ENCODE measurements around the gene PLCL1. TPM values are rescaled to one million over a fixed set of nuclear protein-coding genes. Genes with fewer than 3 reads are reported as not detected.

PLCL1 gene
- total RNA-seq, 2 experiments from 2014 or later = 0.17 to 0.23 TPM

- CTCF ChIA-PET = no interaction called here
- POLR2A ChIA-PET = no interaction called here
These were observed 44.2 kb downstream of the PLCL1 start for GRCh38 chr2:197848602-197849001.

- ChIA-PET POLR2A (no interaction called here), CTCF (no interaction called here)
These were observed 46.6 kb downstream of the PLCL1 start for GRCh38 chr2:197850882-197851450.

GRCh38 chr2:197851451-197851850 lies 47.1 kb downstream of the PLCL1 start:
- ChIA-PET POLR2A (no interaction called here), CTCF (no interaction called here)

GRCh38 chr2:197852108-197852507 lies 47.7 kb downstream of the PLCL1 start:
- ChIA-PET CTCF (no interaction called here), POLR2A (no interaction called here)

- ChIA-PET CTCF (no interaction called here), POLR2A (no interaction called here)
These were observed 49.2 kb downstream of the PLCL1 start for GRCh38 chr2:197853549-197853948.

- ChIA-PET POLR2A (no interaction called here), CTCF (interaction anchor here (1.2 kb wide), 1 partner anchor 15 kb away, joined by 3 read pairs; no protein-coding TSS in a partner anchor)
These were observed 53.2 kb downstream of the PLCL1 start for GRCh38 chr2:197857476-197858107.

- ChIA-PET POLR2A (no interaction called here), CTCF (interaction anchor here (0.6 kb wide), 1 partner anchor 44 kb away, joined by 3 read pairs; no protein-coding TSS in a partner anchor)
These were observed 54.3 kb downstream of the PLCL1 start for GRCh38 chr2:197858607-197859140.

GRCh38 chr2:197862246-197862955 lies 58.0 kb downstream of the PLCL1 start:
- ChIA-PET POLR2A (no interaction called here), CTCF (no interaction called here)

- ChIA-PET CTCF (no interaction called here), POLR2A (no interaction called here)
These were observed 59.4 kb downstream of the PLCL1 start for GRCh38 chr2:197863744-197864143.

GRCh38 chr2:197866455-197866854 lies 62.1 kb downstream of the PLCL1 start:
- ChIA-PET POLR2A (no interaction called here), CTCF (no interaction called here)

- ChIA-PET POLR2A (no interaction called here), CTCF (no interaction called here)
These were observed 62.6 kb downstream of the PLCL1 start for GRCh38 chr2:197867033-197867432.

- POLR2A ChIA-PET = no interaction called here
- CTCF ChIA-PET = no interaction called here
These were observed 63.2 kb downstream of the PLCL1 start for GRCh38 chr2:197867624-197868023.

- POLR2A ChIA-PET = no interaction called here
These were observed 63.8 kb downstream of the PLCL1 start for GRCh38 chr2:197868206-197868605.

GRCh38 chr2:197869041-197869440 lies 64.6 kb downstream of the PLCL1 start:
- ChIA-PET CTCF (no interaction called here), POLR2A (no interaction called here)

More at GRCh38 chr2:197868206-197868605, 63.8 kb downstream of the PLCL1 start:
- CTCF ChIA-PET = no interaction called here

- CTCF ChIA-PET = no interaction called here
- POLR2A ChIA-PET = no interaction called here
These were observed 65.2 kb downstream of the PLCL1 start for GRCh38 chr2:197869501-197870111.

GRCh38 chr2:197870137-197870536 lies 65.7 kb downstream of the PLCL1 start:
- ChIA-PET CTCF (no interaction called here), POLR2A (no interaction called here)

- CTCF ChIA-PET = interaction anchor here (1.2 kb wide), 1 partner anchor 15 kb away, joined by 3 read pairs; no protein-coding TSS in a partner anchor
- POLR2A ChIA-PET = no interaction called here
These were observed 67.5 kb downstream of the PLCL1 start for GRCh38 chr2:197871780-197872456.

GRCh38 chr2:197873293-197873701 lies 68.9 kb downstream of the PLCL1 start:
- POLR2A ChIA-PET = no interaction called here

GRCh38 chr2:197875763-197876162 lies 71.4 kb downstream of the PLCL1 start:
- ChIA-PET POLR2A (no interaction called here), CTCF (no interaction called here)

More at GRCh38 chr2:197873293-197873701, 68.9 kb downstream of the PLCL1 start:
- CTCF ChIA-PET = interaction anchor here (1.2 kb wide), 1 partner anchor 16 kb away, joined by 3 read pairs; no protein-coding TSS in a partner anchor

- POLR2A ChIA-PET = no interaction called here
- CTCF ChIA-PET = no interaction called here
These were observed 72.1 kb downstream of the PLCL1 start for GRCh38 chr2:197876524-197876923.
